Measurements from ENCODE around the gene ABCD3. TPM values are rescaled to one million over a fixed set of nuclear protein-coding genes. Genes with fewer than 3 reads are reported as not detected.
"Not testable (repeated sequence)": the region's sequence is repeated elsewhere in the genome, so short reads cannot be mapped to it uniquely, and the experiment has no call there.

ABCD3 gene
- 10 to 100 TPM; 46.1 to 67.1 TPM for total RNA-seq

GRCh38 chr1:94417978-94418663, at the start of gene ABCD3:
ABCD3 (plus strand) TSS chr1:94418389; CDS start chr1:94418479, 90 bp downstream.
- Mint-ChIP-seq H3K27ac (peak within 1 kb of the TSS; percentile 87), H3K4me1 (peaks cover 29% of the 10 kb centered on the region), H3K4me3 (no peak within 1 kb of the TSS), H3K9me3 (ENCODE audit: low read depth) (no peaks in the 10 kb centered on the region), H3K36me3 (ENCODE audit: low read depth) (peaks cover 5% of the 10 kb centered on the region), H3K27me3 (peaks cover 6% of the 10 kb centered on the region)
- DNase-seq (peak; percentile 98), ATAC-seq (peak; percentile 91)
- POLR2A ChIA-PET = interaction anchor here (0.6 to 1.4 kb wide), 4 partner anchors 8 to 34 kb away, joined by 3 to 7 read pairs (median 4); no protein-coding TSS in a partner anchor
- CTCF ChIA-PET = interaction anchor here (1.3 to 2.6 kb wide), 2 partner anchors 11 to 33 kb away, joined by 3 to 13 read pairs; no protein-coding TSS in a partner anchor
- intact Hi-C loops (cut with DNase I, micrococcal nuclease) = loop anchor here (1.0 to 10.0 kb wide), 14 partner anchors 34 to 1586 kb away; partner anchors contain the start of genes ALG14 (in 1 of the 2), ARHGAP29 (in 1 of the 2), DNTTIP2 (in 1 of the 2) and DR1 (in 1 of the 2)

GRCh38 chr1:94372771-94373170, 45.4 kb upstream of the ABCD3 start:
- H3K4me3 Mint-ChIP-seq; H3K36me3 Mint-ChIP-seq (ENCODE audit: low read depth); ATAC-seq; H3K27ac Mint-ChIP-seq; H3K9me3 Mint-ChIP-seq (ENCODE audit: low read depth); DNase-seq; CTCF ChIA-PET; intact Hi-C loops (cut with DNase I, micrococcal nuclease); H3K4me1 Mint-ChIP-seq; POLR2A ChIA-PET; H3K27me3 Mint-ChIP-seq: not testable (repeated sequence)

- H3K36me3 Mint-ChIP-seq (ENCODE audit: low read depth); CTCF ChIA-PET; POLR2A ChIA-PET; H3K27ac Mint-ChIP-seq; ATAC-seq; DNase-seq; H3K4me3 Mint-ChIP-seq; intact Hi-C loops (cut with DNase I, micrococcal nuclease); H3K4me1 Mint-ChIP-seq; H3K27me3 Mint-ChIP-seq; H3K9me3 Mint-ChIP-seq (ENCODE audit: low read depth): not testable (repeated sequence)
Measured at GRCh38 chr1:94373311-94373710, 44.9 kb upstream of the ABCD3 start.

GRCh38 chr1:94375666-94376065, 42.5 kb upstream of the ABCD3 start:
- peaks cover 14% of the 10 kb centered on the region for H3K4me1 Mint-ChIP-seq
- H3K27me3 Mint-ChIP-seq; H3K27ac Mint-ChIP-seq; ATAC-seq; H3K36me3 Mint-ChIP-seq (ENCODE audit: low read depth); POLR2A ChIA-PET; intact Hi-C loops (cut with DNase I, micrococcal nuclease); DNase-seq; H3K4me3 Mint-ChIP-seq; H3K9me3 Mint-ChIP-seq (ENCODE audit: low read depth): not testable (repeated sequence)
- CTCF ChIA-PET = interaction anchor here (1.3 kb wide), 1 partner anchor 40 kb away, joined by 3 read pairs; no protein-coding TSS in a partner anchor

GRCh38 chr1:94378493-94378892, 39.7 kb upstream of the ABCD3 start:
- H3K27me3 Mint-ChIP-seq; H3K9me3 Mint-ChIP-seq (ENCODE audit: low read depth); H3K27ac Mint-ChIP-seq; intact Hi-C loops (cut with DNase I, micrococcal nuclease); H3K4me3 Mint-ChIP-seq; ATAC-seq; DNase-seq; H3K36me3 Mint-ChIP-seq (ENCODE audit: low read depth): not testable (repeated sequence)
- peaks cover 25% of the 10 kb centered on the region for H3K4me1 Mint-ChIP-seq
- ChIA-PET CTCF (interaction anchor here (0.8 to 1.0 kb wide), 2 partner anchors 400 to 477 kb away, joined by 3 read pairs; no protein-coding TSS in a partner anchor), POLR2A (interaction anchor here (0.6 kb wide), 1 partner anchor 47 kb away, joined by 3 read pairs; no protein-coding TSS in a partner anchor)

- no peaks in the 10 kb centered on the region for H3K9me3 Mint-ChIP-seq (ENCODE audit: low read depth)
- no peak overlapping the region for H3K4me3 Mint-ChIP-seq
- H3K27ac Mint-ChIP-seq = no peak overlapping the region
- no peaks in the 10 kb centered on the region for H3K36me3 Mint-ChIP-seq (ENCODE audit: low read depth)
- ATAC-seq (no peak), DNase-seq (no peak)
- intact Hi-C loops (cut with DNase I, micrococcal nuclease) = loop anchor here (5.0 to 10.0 kb wide), 5 partner anchors 142 to 855 kb away; partner anchors contain the start of genes ARHGAP29 (in 1 of the 2) and RWDD3 (in 1 of the 2)
- CTCF ChIA-PET = interaction anchor here (0.6 kb wide), 1 partner anchor 342 kb away, joined by 3 read pairs; no protein-coding TSS in a partner anchor
- H3K4me1 Mint-ChIP-seq = peaks cover 34% of the 10 kb centered on the region
- no peaks in the 10 kb centered on the region for H3K27me3 Mint-ChIP-seq
- POLR2A ChIA-PET = no interaction called here
Measured at GRCh38 chr1:94379615-94380014, 38.6 kb upstream of the ABCD3 start.

GRCh38 chr1:94382201-94382600, 36.0 kb upstream of the ABCD3 start:
- intact Hi-C loops (cut with DNase I, micrococcal nuclease) = loop anchor here (5.0 to 10.0 kb wide), 5 partner anchors 145 to 853 kb away; partner anchors contain the start of genes ARHGAP29 (in 1 of the 2) and RWDD3 (in 1 of the 2)

GRCh38 chr1:94383966-94384408, 34.2 kb upstream of the ABCD3 start:
- peaks cover 2% of the 10 kb centered on the region for H3K9me3 Mint-ChIP-seq (ENCODE audit: low read depth)

More at GRCh38 chr1:94382201-94382600, 36.0 kb upstream of the ABCD3 start:
- Mint-ChIP-seq H3K9me3 (ENCODE audit: low read depth) (no peaks in the 10 kb centered on the region), H3K36me3 (ENCODE audit: low read depth) (no peaks in the 10 kb centered on the region), H3K27ac (no peak overlapping the region), H3K27me3 (no peaks in the 10 kb centered on the region), H3K4me3 (no peak overlapping the region), H3K4me1 (peaks cover 55% of the 10 kb centered on the region)
- ChIA-PET CTCF (no interaction called here), POLR2A (no interaction called here)
- ATAC-seq (no peak), DNase-seq (peak; percentile 17)

GRCh38 chr1:94384485-94385265, 33.5 kb upstream of the ABCD3 start:
- DNase-seq = peak; percentile 50
- no peaks in the 10 kb centered on the region for H3K36me3 Mint-ChIP-seq (ENCODE audit: low read depth)
- ChIA-PET CTCF (interaction anchor here (0.9 to 2.4 kb wide), 3 partner anchors 16 to 688 kb away, joined by 3 to 13 read pairs (median 3); partner anchors contain the start of genes ABCD3 and ALG14), POLR2A (interaction anchor here (1.2 to 1.3 kb wide), 2 partner anchors 33 kb away, joined by 4 to 5 read pairs; partner anchors contain the start of gene ABCD3)
- H3K27ac Mint-ChIP-seq = peak overlapping the region; percentile 92
- peak; percentile 24 for ATAC-seq
- peaks cover 2% of the 10 kb centered on the region for H3K9me3 Mint-ChIP-seq (ENCODE audit: low read depth)
- peak overlapping the region; percentile 61 for H3K4me3 Mint-ChIP-seq
- no peaks in the 10 kb centered on the region for H3K27me3 Mint-ChIP-seq
- H3K4me1 Mint-ChIP-seq = peaks cover 55% of the 10 kb centered on the region
- intact Hi-C loops (cut with DNase I, micrococcal nuclease) = loop anchor here (1.0 to 10.0 kb wide), 8 partner anchors 33 to 850 kb away; partner anchors contain the start of genes ABCD3 (in 2 of the 2), ARHGAP29 (in 1 of the 2) and RWDD3 (in 1 of the 2)

More at GRCh38 chr1:94383966-94384408, 34.2 kb upstream of the ABCD3 start:
- peaks cover 62% of the 10 kb centered on the region for H3K4me1 Mint-ChIP-seq
- ATAC-seq = peak; percentile 76
- H3K36me3 Mint-ChIP-seq (ENCODE audit: low read depth) = no peaks in the 10 kb centered on the region
- no peaks in the 10 kb centered on the region for H3K27me3 Mint-ChIP-seq
- intact Hi-C loops (cut with DNase I, micrococcal nuclease) = loop anchor here (1.0 to 10.0 kb wide), 6 partner anchors 34 to 851 kb away; partner anchors contain the start of genes ABCD3 (in 2 of the 2), ARHGAP29 (in 1 of the 2) and RWDD3 (in 1 of the 2)
- ChIA-PET POLR2A (interaction anchor here (1.3 kb wide), 1 partner anchor 34 kb away, joined by 5 read pairs; the partner anchor contains the start of gene ABCD3), CTCF (interaction anchor here (0.9 to 2.4 kb wide), 3 partner anchors 16 to 689 kb away, joined by 3 to 13 read pairs (median 3); partner anchors contain the start of genes ABCD3 and ALG14)
- DNase-seq = peak; percentile 22
- H3K4me3 Mint-ChIP-seq = peak overlapping the region; percentile 61
- peak overlapping the region; percentile 92 for H3K27ac Mint-ChIP-seq

GRCh38 chr1:94385308-94385929, 32.8 kb upstream of the ABCD3 start:
- Mint-ChIP-seq H3K4me1 (peaks cover 54% of the 10 kb centered on the region), H3K9me3 (ENCODE audit: low read depth) (peaks cover 2% of the 10 kb centered on the region), H3K4me3 (peak overlapping the region; percentile 61), H3K36me3 (ENCODE audit: low read depth) (no peaks in the 10 kb centered on the region), H3K27ac (peak overlapping the region; percentile 92), H3K27me3 (no peaks in the 10 kb centered on the region)
- ChIA-PET POLR2A (interaction anchor here (1.2 kb wide), 1 partner anchor 32 kb away, joined by 4 read pairs; the partner anchor contains the start of gene ABCD3), CTCF (interaction anchor here (0.9 to 2.4 kb wide), 3 partner anchors 15 to 49 kb away, joined by 3 to 13 read pairs (median 5); partner anchors contain the start of gene ABCD3)
- intact Hi-C loops (cut with DNase I, micrococcal nuclease) = loop anchor here in 1 of 2 experiments (1.0 to 10.0 kb wide), 4 partner anchors 34 to 849 kb away; partner anchors contain the start of gene RWDD3
- ATAC-seq (peak; percentile 68), DNase-seq (peak; percentile 62)
